Epithelial cell of prostate (primary cell): ENCODE measurements around the gene RPGRIP1L.
A peak's percentile ranks its signal among the peaks of the same experiment; 100 is the strongest.
"Not testable (repeated sequence)": the region's sequence is repeated elsewhere in the genome, so short reads cannot be mapped to it uniquely, and the experiment has no call there.

Experiments
- DNase-seq: peaks from one replicate; pipeline ENCODE4 v3.0.0-alpha.2; 2011; ENCODE audit warnings: low read depth, low spot score
- H3K27ac ChIP-seq: fragments of 450-650 bp; 2 replicates; pipeline ENCODE4 v1.5.1; 2017; ENCODE audit warnings: mild to moderate bottlenecking

Gene RPGRIP1L

DNA sequence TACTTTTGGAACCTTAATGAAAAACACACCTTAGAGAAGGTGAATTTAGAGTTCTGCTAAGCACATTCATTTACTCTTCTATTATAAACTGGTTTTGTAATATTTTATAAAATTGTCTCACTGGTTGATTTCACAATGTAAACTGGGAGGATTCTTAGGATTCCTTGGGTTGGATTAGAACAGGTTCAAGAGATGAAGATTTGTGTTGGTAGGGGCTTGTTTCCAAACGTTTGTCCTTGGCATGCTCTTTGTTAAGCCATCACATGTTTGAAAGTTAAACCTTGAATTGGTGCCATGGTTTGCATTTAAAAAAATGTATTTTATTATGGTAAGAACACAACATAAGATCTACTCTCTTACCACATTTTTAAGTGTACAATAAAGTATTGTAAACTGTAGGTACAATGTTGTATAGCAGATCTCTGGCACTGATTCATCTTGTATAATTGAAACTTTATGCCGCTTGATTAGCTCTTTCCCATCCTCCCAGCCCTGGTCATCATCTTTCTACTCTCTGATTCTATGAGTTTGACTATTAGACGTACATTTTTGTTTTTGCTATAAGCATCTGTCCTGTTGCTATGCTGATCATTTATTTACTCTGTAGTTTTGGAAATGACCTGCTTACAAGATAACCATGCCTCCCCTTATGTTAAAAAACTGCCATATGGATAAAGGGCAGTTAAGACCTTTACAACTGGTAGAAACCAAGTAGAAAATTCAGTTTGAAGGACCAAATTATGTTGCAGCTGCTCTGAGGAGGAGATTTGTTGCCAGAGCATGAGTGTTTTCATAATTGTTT is 9.9 kb upstream of the RPGRIP1L start:
- DNase-seq = no peak
- no peak overlapping the region for H3K27ac ChIP-seq

DNA sequence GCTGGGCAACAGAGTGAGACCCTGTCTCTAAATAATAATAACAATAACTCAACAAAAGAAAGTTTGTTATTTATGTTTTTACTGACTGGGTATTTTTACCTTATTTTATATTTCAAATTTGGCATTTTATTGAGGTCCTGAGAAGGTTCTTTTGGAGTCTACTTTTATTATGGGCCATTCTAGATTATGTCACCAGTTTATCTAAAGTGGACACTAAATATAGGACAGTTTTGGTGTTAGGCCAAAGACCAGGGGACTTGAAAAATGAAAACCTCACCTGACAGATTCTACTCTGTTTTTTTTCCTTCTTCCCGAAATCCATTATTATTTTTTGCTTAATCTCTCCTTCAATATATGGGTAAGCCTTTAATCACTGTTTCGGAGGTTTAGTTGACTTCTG is 8.4 kb upstream of the RPGRIP1L start:
- H3K27ac ChIP-seq = no peak overlapping the region
- no peak for DNase-seq

DNA sequence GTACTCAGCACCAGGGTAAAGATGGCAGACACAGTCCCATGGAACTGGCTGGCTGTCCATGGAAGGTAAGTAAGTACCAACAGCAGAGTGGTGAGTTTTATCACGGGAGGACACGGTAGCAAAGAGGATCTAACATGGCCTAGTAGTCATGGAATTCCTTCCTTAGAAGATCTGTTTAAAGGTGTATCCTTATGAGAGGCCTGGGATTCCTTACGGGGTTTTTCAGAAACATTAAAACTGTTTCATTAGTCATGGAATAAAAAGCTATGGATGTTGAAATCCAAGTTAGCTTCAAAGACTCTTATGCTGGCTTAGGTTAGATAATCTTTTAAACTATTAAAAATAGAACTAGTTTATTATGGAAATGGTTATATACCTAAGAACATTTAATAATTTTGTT is 7.7 kb upstream of the RPGRIP1L start:
- no peak overlapping the region for H3K27ac ChIP-seq
- DNase-seq = no peak

DNA sequence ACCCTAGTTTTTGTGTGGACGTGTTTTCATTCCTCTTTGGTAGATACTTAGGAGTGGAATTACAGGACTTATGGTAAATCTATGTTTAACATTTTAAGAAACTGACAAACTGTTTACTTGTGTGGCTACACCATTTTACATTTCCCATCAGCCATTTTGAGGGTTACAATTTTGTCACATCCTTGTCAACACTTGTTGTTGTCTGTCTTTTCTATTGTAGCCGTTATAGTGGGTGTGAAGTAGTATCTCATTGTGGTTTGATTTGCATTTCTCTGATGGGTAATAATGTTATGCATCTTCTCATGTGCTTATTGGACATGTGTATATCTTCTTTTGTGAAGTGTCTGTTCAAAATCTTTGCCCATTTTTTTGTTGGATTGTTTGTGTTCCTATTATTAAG is 4.8 kb upstream of the RPGRIP1L start:
- no peak overlapping the region for H3K27ac ChIP-seq
- no peak for DNase-seq

DNA sequence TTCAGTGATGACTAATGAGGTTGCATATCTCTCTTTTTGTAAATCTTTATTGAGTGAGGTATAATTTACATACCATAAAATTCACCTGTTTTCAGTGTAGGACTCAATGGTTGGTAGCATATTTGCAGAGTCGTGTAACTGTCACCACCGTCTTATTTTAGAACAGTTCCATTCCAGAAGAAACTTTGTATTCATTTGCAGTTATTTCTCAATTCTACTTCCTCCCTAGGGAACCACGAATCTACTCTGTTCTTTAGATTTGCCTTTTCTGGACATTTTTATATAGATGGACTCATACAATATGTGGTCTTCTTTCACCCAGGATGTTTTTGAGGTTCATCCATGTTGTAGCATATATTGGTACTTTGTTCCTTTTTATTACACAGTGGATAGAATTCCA is 4.0 kb upstream of the RPGRIP1L start:
- no peak overlapping the region for H3K27ac ChIP-seq
- DNase-seq = no peak

DNA sequence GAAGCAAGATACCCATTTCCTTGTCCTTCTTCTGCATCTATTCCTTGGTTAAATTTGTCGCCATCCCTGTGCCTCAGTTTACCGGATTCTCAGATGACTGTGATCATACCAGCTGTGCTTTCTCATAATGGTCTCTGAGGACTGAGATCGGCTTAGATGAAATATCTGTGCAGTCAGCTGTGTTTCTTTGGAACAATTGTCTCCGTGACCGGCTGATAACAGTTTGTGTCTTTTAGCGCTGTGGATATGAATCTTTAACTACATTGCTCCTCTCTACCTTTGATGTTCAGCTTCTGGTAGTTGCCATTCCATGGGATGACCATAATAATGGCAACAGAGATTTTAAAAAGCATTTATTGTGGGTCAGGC is 770 bp upstream of the RPGRIP1L start:
- peak overlapping the region; percentile 31 for H3K27ac ChIP-seq
- no peak for DNase-seq

DNA sequence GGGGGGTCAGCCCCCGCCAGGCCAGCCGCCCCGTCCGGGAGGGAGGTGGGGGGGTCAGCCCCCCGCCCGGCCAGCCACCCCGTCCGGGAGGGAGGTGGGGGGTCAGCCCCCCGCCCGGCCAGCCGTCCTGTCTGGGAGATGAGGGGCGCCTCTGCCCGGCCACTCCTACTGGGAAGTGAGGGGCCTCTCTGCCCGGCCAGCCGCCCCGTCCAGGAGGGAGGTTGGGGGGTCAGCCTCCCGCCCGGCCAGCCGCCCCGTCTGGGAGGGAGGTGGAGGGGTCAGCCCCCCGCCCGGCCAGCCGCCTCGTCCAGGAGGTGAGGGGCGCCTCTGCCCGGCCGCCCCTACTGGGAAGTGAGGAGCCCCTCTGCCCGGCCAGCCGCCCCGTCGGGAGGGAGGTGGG is 5.4 kb downstream of the RPGRIP1L start:
- H3K27ac ChIP-seq, DNase-seq: not testable (repeated sequence)

DNA sequence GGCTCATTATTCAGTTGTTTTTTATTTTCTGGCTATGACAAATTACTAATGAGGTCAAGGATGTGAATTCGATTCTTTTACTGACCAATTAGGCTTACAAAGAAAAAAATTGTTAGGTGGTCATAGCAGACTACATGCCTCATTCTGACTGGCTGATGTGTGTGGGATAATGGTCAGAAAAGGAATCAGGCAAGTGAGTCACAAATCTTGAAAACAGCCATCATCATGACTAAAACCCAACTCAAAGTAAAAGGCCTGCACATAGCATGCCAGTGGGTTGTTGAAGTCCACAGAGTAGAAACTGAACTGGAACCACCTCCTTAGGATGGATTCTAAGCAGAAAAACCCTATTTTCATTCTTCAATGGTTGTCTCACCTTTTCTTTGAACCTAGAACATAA is 8.6 kb downstream of the RPGRIP1L start:
- DNase-seq = peak; percentile 12
- H3K27ac ChIP-seq = no peak overlapping the region

DNA sequence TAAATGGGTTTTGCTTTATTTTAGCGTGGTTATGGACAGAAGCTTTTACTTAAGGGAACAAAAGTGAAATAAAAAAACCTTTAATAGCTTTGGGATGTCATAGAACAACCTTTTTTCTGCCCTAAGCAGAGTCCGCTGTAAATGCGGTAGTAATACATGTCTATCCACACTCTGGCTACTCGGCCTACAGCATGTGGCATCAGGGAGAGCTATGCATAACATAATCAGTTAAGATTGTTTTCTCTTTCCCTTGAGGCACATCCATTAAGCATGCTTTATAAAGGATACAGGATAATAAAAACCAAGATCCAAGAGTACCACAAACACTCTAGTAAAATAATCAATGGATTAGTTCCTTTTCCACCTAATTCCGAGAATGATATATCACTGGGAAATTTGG is 10.3 kb downstream of the RPGRIP1L start:
- DNase-seq = no peak
- no peak overlapping the region for H3K27ac ChIP-seq

DNA sequence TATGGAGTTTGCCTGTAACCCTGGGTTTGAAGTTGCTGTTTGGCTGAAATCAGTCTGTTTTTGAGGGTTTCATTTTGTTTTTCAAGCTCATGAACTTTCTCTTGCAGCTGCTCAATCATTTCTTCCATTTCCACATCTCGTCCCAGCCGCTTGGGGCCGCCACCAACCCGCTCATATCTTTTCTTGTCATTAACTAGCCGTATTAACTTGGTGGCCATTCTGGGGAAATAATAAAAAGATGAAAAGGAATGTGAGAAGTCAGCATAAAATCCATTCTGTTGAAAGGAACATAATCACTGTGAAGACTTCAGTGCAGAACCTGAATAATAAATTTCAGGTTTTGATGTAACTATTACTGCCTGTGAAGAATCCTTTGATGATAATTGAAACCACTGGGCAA is 11.5 kb downstream of the RPGRIP1L start:
- no peak for DNase-seq
- H3K27ac ChIP-seq = no peak overlapping the region

DNA sequence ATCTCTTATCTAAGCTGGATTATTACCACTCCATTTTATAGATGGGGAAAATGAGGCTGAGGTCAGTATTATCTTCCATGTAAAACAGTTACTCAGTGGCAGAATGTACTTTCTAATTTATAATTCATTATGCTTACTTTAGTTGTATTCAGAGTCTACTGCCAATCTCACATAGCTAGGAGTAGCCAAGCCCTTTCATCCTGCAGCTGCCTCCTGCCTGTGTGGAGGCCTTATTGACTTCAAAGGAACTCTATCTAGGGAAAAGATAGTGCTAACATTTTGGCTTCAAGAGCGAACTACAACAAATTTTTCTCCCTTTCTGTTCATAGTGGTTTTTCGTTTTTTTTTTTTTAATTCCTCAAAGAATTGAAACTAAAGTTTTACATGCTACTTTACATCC is 12.9 kb downstream of the RPGRIP1L start:
- no peak overlapping the region for H3K27ac ChIP-seq
- DNase-seq = no peak

DNA sequence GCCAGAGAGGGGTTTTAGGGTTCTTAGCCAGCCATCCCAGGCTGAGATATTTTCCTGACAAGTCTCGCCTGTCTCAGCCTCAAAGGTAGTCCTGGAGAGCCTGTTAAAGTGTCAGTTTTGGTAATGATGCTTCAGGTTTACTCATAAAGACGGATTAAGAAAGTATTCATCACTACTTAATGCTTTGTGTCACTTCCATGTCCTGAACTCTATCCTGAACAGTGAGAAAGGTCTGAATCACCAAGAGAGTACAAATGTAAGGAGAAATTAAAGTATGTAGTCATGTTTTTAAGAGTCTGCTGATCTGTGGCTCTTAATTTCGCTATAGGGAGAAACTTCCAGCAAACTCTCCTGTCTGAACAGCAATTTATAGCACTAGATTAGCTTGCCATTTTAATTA is 14.0 kb downstream of the RPGRIP1L start:
- peak; percentile 51 for DNase-seq
- peak overlapping the region; percentile 7 for H3K27ac ChIP-seq

DNA sequence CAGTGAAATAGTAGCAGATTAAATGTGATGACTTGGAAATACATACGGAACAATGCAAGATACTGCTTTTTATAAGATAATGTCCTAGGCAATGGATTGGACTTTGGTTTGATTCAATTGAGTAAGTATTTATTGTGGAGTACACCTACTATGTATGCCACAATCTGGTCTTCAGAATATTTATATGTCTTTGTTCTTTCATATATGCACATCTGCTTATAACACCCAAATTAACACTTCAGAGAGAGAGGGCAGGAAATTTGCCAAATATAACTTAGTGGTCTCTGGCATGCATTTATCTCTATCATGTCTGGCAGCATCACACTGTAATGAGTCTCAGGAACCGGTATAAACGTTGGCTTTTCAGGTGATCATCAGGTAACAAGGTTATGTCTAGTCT is 16.9 kb downstream of the RPGRIP1L start:
- no peak for DNase-seq
- no peak overlapping the region for H3K27ac ChIP-seq

DNA sequence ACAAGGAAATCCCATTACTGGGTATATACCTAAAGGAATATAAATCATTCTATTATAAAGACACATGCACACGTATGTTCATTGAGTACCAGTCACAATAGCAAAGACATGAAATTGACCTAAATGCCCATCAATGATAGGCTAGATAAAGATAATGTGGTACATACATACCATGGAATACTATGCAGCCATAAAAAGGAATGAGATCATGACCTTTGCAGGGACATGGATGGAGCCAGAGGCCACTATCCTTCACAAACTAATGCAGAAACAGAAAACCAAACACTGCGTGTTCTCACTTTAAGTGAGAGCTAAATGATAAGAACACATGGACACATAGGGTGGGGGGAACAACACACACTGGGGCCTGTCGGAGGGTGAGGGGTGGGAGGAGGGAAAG is 18.3 kb downstream of the RPGRIP1L start:
- not testable (repeated sequence) for H3K27ac ChIP-seq, DNase-seq

DNA sequence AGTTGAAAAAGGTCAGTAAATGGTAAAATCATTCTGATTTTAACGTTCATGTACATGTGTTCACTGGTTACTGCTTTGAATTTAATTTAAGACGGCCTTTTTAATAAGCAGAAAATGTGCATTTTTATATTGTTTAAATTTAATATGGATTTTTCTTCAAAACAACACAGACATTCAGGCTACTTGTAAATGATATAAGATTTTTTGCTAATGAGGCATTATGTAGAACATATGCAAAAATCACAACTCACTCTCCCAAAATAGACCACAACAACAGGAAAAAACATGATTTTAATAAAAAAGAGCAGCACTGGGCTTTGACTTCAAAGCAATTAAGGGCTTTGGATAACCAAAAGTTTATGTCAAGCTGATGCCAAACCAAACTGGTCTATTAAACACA is 22.3 kb downstream of the RPGRIP1L start:
- no peak for DNase-seq
- H3K27ac ChIP-seq = no peak overlapping the region

DNA sequence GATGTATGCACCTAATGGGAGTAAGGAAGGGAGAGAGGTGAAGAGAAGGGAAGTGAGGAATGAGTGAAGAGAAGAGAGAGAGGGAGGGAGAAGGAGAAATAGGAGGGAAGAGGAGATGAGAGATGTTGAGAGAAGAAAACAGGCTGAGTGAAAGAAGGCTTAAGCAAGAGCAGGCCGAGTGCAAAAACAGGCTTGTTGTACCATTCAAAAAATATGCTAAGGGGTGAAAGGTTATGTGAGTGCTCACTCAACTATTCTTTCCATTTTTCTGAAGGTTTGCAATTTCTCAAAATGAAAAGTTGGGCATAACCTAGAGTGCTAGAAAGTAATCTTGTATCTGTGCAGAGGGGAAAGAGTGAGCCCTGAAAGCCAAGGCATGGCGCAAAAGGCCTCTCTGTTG is 22.9 kb downstream of the RPGRIP1L start:
- H3K27ac ChIP-seq = no peak overlapping the region
- no peak for DNase-seq

DNA sequence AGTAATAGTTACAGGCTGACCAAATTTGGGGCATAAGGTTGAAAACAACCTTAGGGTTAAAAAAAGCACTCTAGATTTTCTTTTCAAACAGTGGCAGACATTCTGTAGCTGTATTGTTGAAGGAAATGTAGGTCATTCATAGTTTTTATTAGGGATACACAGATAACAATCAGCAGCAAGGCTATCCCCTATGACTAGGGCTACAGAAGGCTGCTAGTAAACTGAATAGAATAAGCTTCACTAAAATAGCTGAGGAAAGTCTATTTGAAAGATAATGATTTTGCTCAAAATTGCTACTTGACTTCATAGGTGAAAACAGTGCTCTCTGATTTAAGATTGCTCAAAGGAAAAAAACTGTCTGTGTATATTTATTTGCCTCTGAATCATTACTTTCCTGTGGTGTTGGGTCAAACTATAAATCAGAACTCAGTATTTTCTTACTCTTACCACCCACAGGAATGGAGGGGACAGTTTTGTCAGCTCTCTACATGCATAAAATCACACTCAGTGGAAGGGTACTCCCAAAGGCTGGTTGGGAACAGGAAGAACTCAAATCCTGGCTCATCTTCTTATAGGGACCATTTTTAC is 24.8 kb downstream of the RPGRIP1L start:
- no peak overlapping the region for H3K27ac ChIP-seq
- DNase-seq = no peak

DNA sequence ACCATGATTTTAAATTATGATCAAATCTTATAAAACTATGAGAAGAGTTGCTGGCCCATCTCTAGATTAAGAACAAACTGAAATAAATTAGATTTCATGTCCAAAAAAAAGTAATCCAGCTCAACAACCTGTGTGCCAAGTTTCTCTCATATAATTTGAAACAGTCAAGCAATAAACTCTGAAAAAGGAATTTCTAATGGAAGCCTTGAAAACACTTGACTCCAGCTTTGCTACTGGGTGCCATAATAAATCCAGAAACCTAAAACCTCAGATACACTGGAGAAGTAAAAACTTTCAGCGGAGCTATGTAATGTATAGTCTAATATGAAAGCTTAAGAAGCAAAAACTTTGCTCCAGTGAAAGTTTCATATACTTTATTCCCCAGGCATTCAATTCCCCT is 25.5 kb downstream of the RPGRIP1L start:
- no peak for DNase-seq
- no peak overlapping the region for H3K27ac ChIP-seq

DNA sequence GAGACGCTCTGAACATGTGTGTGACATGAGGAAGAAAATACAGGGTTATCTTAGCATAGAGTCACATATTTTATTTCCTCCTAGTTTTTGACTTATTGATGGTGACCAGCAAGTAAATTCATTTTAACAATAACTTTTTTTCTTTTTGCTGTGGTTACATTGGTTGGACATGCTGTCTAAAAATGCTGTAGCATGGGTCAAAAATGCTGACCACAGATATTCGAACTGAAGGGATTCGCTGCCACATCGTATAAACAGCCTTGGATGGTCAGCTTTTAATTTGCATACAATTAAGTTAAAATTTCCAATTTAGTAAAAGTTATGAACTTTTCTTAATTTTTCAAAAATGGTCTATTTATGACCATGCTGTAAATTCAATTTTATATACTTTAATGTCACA is 30.5 kb downstream of the RPGRIP1L start:
- no peak for DNase-seq
- no peak overlapping the region for H3K27ac ChIP-seq

DNA sequence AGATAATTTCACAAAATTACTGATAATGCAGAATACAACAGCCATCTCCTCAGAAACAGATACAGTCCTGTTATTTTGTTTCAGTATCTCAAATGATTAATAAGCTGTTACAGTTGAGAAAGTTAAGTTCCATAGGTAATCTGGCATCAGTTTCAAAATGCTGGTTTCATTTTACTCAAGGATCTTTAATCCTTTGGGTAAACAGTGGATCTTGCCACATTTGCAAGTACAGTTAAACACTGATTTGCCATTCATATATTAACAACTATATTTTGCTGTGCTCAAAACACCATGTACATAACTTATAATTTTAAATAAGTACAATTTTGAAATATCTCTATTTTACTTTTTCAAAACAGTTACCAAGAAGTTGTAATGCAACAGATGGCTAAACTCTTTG is 31.2 kb downstream of the RPGRIP1L start:
- no peak for DNase-seq

DNA sequence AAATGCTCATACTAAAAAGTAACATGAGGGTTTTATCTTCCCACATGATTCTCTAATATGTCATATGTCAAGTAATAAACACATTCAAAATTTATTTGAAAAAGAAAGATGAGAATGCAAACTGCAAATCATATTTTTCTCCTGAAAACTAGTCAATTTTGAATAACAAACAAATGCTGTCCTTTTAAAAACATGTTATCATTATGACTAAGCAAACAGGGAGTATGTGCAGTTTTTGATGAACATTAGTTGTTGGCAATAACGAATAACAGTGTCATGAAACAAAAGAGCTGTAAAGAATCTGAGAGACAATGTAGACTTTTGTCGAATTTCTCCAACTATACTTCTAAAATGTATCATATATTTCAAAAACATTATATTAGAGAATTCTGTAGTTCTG is 34.8 kb downstream of the RPGRIP1L start:
- no peak for DNase-seq
- no peak overlapping the region for H3K27ac ChIP-seq

More for the DNA sequence above, 31.2 kb downstream of the RPGRIP1L start:
- no peak overlapping the region for H3K27ac ChIP-seq

DNA sequence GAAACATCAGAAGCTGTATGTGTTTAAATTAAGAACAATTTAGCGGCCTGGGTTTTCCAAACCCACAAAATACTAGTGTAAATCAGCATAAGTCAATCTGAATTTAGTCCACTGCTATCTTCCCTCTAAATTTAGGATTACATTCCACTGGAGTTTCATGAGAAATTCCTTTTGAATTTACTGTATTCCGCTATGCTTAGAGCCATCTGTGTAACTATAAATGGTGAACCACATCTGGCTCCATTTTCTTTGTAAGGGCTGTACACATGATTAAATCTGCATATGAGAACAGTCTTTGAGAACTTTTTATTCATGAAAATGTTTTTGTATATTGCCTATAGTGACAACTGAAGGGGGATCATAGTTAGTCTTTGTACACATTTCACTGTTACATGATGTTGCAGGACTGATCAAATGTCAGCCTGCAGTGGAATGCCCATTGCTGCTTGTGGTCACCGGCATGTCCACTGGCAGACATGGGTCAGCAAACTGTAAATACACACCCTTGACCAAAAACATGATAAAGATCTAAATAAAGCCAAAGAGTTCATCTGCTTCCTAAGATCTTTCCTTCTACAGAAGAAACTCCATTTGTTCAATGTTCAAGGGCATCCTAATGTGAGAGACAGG is 36.8 kb downstream of the RPGRIP1L start:
- H3K27ac ChIP-seq = no peak overlapping the region
- DNase-seq = no peak
